Transverse colon (tissue), 4 donors: ENCODE results near the gene TIAM1. TPM values are rescaled to one million over a fixed set of nuclear protein-coding genes. Genes with fewer than 3 reads are reported as not detected.

Experiments
- DNase-seq: peaks from one replicate; pipeline ENCODE4 v3.0.0-alpha.2; 2019
- H3K27ac ChIP-seq, 4 donors: fragments of 200-600 bp; sonication (generic); 2 replicates each; pipeline ENCODE4 v1.5.1; 2016 to 2018; ENCODE audit warnings: inconsistent platforms in 4 of 4
- H3K27me3 ChIP-seq: fragments of 200-600 bp; sonication (generic); 2 replicates; pipeline ENCODE4 v1.5.1; 2017; ENCODE audit warnings: inconsistent platforms
- H3K36me3 ChIP-seq, 4 donors: fragments of 200-600 bp; sonication (generic); 2 replicates each; pipeline ENCODE4 v1.5.1; 2017 to 2019; ENCODE audit warnings: inconsistent platforms in 4 of 4
- H3K4me1 ChIP-seq, 4 donors: fragments of 200-600 bp; sonication (generic); 2 replicates each; pipeline ENCODE4 v1.5.1; 2017 to 2020; ENCODE audit warnings: inconsistent platforms in 4 of 4
- H3K4me3 ChIP-seq, 4 donors: fragments of 200-600 bp; sonication (generic); 1 replicate in 1 of 4; 2 replicates in 3 of 4; pipeline versions ENCODE4 v1.5.1 to v1.6.1; 2017 to 2019; ENCODE audit warnings: inconsistent platforms in 4 of 4
- H3K9me3 ChIP-seq, 2 donors: fragments of 200-600 bp; sonication (generic); 2 replicates each; pipeline ENCODE4 v1.5.1; 2017 to 2019; ENCODE audit warnings: inconsistent platforms in 2 of 2
- CTCF ChIP-seq, 5 experiments: fragments of 200-600 bp in 3 of 5; fragments of 450-650 bp in 2 of 5; sonication (generic) in 3 of 5; IDR thresholded peaks; 1 replicate in 2 of 5; 2 replicates in 3 of 5; pipeline ENCODE4 v1.5.1; 2016 to 2017; ENCODE audit warnings: antibody characterized with exemption in 5 of 5, inconsistent platforms in 3 of 5, mild to moderate bottlenecking in 2 of 5, moderate library complexity in 1 of 5
- EP300 ChIP-seq: sonication (generic); formaldehyde crosslinking; IDR thresholded peaks from one replicate; pipeline ENCODE4 v1.6.1; 2017; ENCODE audit warnings: antibody characterized with exemption, low read depth
- POLR2A ChIP-seq: fragments of 450-650 bp; IDR thresholded peaks from one replicate; pipeline ENCODE4 v1.6.1; 2016; ENCODE audit warnings: antibody characterized with exemption, mild to moderate bottlenecking, moderate library complexity
- POLR2AphosphoS5 ChIP-seq, 3 donors: sonication (generic); formaldehyde crosslinking; IDR thresholded peaks; one replicate each; pipeline ENCODE4 v1.6.1; 2016; ENCODE audit warnings: antibody characterized with exemption in 3 of 3
- WGBS, 2 donors: methylation state at CpG; one replicate each; pipeline ENCODE4 v1.1.5; 2018; ENCODE audit warnings: low coverage in 1 of 2; 5-methylcytosine and 5-hydroxymethylcytosine counted together
- in situ Hi-C, 4 donors: fragments of 200-750 bp; cut with MboI; loops; one replicate each; pipeline versions ENCODE4 v1.15.0 to v1.15.1; 2017; ENCODE audit warnings: low sequenced_read_pairs in 3 of 4, low pct_ligation_motif_present in 1 of 4, low pct_unique_long_range_greater_than_20kb in 1 of 4
- intact Hi-C: fragments of 100-400 bp; cut with DNase I; formaldehyde crosslinking; loops from one replicate; pipeline ENCODE4 v1.15.1; 2023; ENCODE audit warnings: low total_unique reads
- total RNA-seq, 4 donors: library from RNA; depleted of rRNA; stranded (reverse); fragments of >200 nt; gene quantifications; one replicate each; pipeline ENCODE4 v1.1.0, GENCODE V29; 2016

Gene TIAM1
- total RNA-seq, 4 donors from 2014 or later: 4.5 to 18.9 (median 6.5) TPM

- Histone ChIP-seq H3K36me3 (no peaks in the 10 kb centered on the region), H3K4me1 (no peaks in the 10 kb centered on the region), H3K27ac (no peak overlapping the region), H3K4me3 (no peak overlapping the region), H3K27me3 (no peaks in the 10 kb centered on the region), H3K9me3 (no peaks in the 10 kb centered on the region)
- in situ Hi-C loops: no loop called here
- whole genome bisulfite sequencing, 2 donors: 68% methylated on average over 1 of the region's 1 CpG; no CpG with 5 or more reads in 1 of the 2 donors
- DNase-seq: no peak
- intact Hi-C loops: no loop called here
- TF ChIP-seq POLR2A (no peak), POLR2AphosphoS5 (IDR thresholded peaks at IDR 0.05) (no peak), CTCF (IDR thresholded peaks at IDR 0.05) (no peak)
Measured at GRCh38 chr21:31137960-31138359, 206.1 kb downstream of the TIAM1 start.

GRCh38 chr21:31136891-31137290, 207.2 kb downstream of the TIAM1 start:
- 74 to 77% methylated on average over 5 to 12 of the region's 12 CpGs for WGBS, 2 donors
- Histone ChIP-seq H3K4me1 (no peaks in the 10 kb centered on the region), H3K36me3 (no peaks in the 10 kb centered on the region), H3K27ac (no peak overlapping the region), H3K27me3 (no peaks in the 10 kb centered on the region), H3K4me3 (no peak overlapping the region), H3K9me3 (no peaks in the 10 kb centered on the region)
- TF ChIP-seq CTCF (IDR thresholded peaks at IDR 0.05) (no peak), EP300 (no peak), POLR2AphosphoS5 (IDR thresholded peaks at IDR 0.05) (no peak), POLR2A (no peak)
- in situ Hi-C loops (no loop called here), intact Hi-C loops (no loop called here)
- DNase-seq: no peak

- no peaks in the 10 kb centered on the region for H3K36me3 ChIP-seq
- no peaks in the 10 kb centered on the region for H3K27me3 ChIP-seq
- no peak for TF ChIP-seq CTCF (IDR thresholded peaks at IDR 0.05)
- no peak for TF ChIP-seq EP300
- no peak for TF ChIP-seq POLR2A
- no peak for TF ChIP-seq POLR2AphosphoS5 (IDR thresholded peaks at IDR 0.05)
- H3K27ac ChIP-seq: no peak overlapping the region
- no peak for DNase-seq
- intact Hi-C loops: no loop called here
- H3K9me3 ChIP-seq: no peaks in the 10 kb centered on the region
- H3K4me3 ChIP-seq: no peak overlapping the region
- no peaks in the 10 kb centered on the region for H3K4me1 ChIP-seq
- WGBS, 2 donors: 78 to 79% methylated on average over 10 to 12 of the region's 12 CpGs
- in situ Hi-C loops: no loop called here
Measured at GRCh38 chr21:31135531-31136184, 208.4 kb downstream of the TIAM1 start.

GRCh38 chr21:31133243-31133830, 210.7 kb downstream of the TIAM1 start:
- H3K27me3 ChIP-seq: no peaks in the 10 kb centered on the region
- no peaks in the 10 kb centered on the region for H3K4me1 ChIP-seq
- H3K9me3 ChIP-seq: no peaks in the 10 kb centered on the region
- no peak for DNase-seq
- no peaks in the 10 kb centered on the region for H3K36me3 ChIP-seq
- in situ Hi-C loops: no loop called here
- H3K27ac ChIP-seq: no peak overlapping the region
- H3K4me3 ChIP-seq: no peak overlapping the region
- 66 to 91% methylated on average over 2 to 7 of the region's 7 CpGs for WGBS, 2 donors
- intact Hi-C loops: no loop called here
- no peak for TF ChIP-seq POLR2AphosphoS5 (IDR thresholded peaks at IDR 0.05)
- TF ChIP-seq POLR2A: no peak
- TF ChIP-seq EP300: no peak
- no peak for TF ChIP-seq CTCF (IDR thresholded peaks at IDR 0.05)
